Jurkat, Clone E6-1 (cell line): Measurements from ENCODE around the gene PHLDA1.

Experiments used
- DNase-seq: peaks from one replicate; pipeline ENCODE4 v3.0.0-alpha.2; 2011; ENCODE audit warnings: low read depth, low spot score
- H3K4me3 ChIP-seq: 2 replicates; pipeline ENCODE4 v1.5.1; 2011; ENCODE audit warnings: mild to moderate bottlenecking, low read length, control low read depth, moderate library complexity

The PHLDA1 gene

GRCh38 chr12:76041406-76041805, 9.8 kb upstream of the PHLDA1 start:
- DNase-seq = no peak

GRCh38 chr12:76040461-76040860, 8.9 kb upstream of the PHLDA1 start:
- H3K4me3 ChIP-seq = no peak overlapping the region
- DNase-seq = no peak

More at GRCh38 chr12:76041406-76041805, 9.8 kb upstream of the PHLDA1 start:
- H3K4me3 ChIP-seq = no peak overlapping the region

GRCh38 chr12:76038176-76038575, 6.6 kb upstream of the PHLDA1 start:
- no peak for DNase-seq
- no peak overlapping the region for H3K4me3 ChIP-seq

GRCh38 chr12:76037130-76038103, 5.8 kb upstream of the PHLDA1 start:
- H3K4me3 ChIP-seq = no peak overlapping the region
- peak; percentile 70 for DNase-seq

GRCh38 chr12:76035045-76035444, 3.5 kb upstream of the PHLDA1 start:
- no peak for DNase-seq
- no peak overlapping the region for H3K4me3 ChIP-seq

GRCh38 chr12:76033081-76034011, 1.8 kb upstream of the PHLDA1 start:
- DNase-seq = no peak

GRCh38 chr12:76032043-76032981, 736 bp upstream of the PHLDA1 start:
- no peak for DNase-seq

More at GRCh38 chr12:76033081-76034011, 1.8 kb upstream of the PHLDA1 start:
- H3K4me3 ChIP-seq = no peak overlapping the region

GRCh38 chr12:76031081-76031413, 529 bp downstream of the PHLDA1 start:
- no peak for DNase-seq

More at GRCh38 chr12:76032043-76032981, 736 bp upstream of the PHLDA1 start:
- H3K4me3 ChIP-seq = peak overlapping the region; percentile 57

GRCh38 chr12:76030341-76031080, 1.1 kb downstream of the PHLDA1 start:
- DNase-seq = no peak
- peak overlapping the region; percentile 57 for H3K4me3 ChIP-seq

More at GRCh38 chr12:76031081-76031413, 529 bp downstream of the PHLDA1 start:
- H3K4me3 ChIP-seq = peak overlapping the region; percentile 57

GRCh38 chr12:76029982-76030340, 1.6 kb downstream of the PHLDA1 start:
- H3K4me3 ChIP-seq = no peak overlapping the region

GRCh38 chr12:76028571-76029277, 2.9 kb downstream of the PHLDA1 start:
- DNase-seq = no peak
- H3K4me3 ChIP-seq = no peak overlapping the region

More at GRCh38 chr12:76029982-76030340, 1.6 kb downstream of the PHLDA1 start:
- DNase-seq = no peak

GRCh38 chr12:76026643-76027063, 4.9 kb downstream of the PHLDA1 start:
- DNase-seq = no peak
- H3K4me3 ChIP-seq = no peak overlapping the region

- DNase-seq = no peak
- H3K4me3 ChIP-seq = no peak overlapping the region
These were observed 5.7 kb downstream of the PHLDA1 start for GRCh38 chr12:76025601-76026575.

- no peak for DNase-seq
- H3K4me3 ChIP-seq = no peak overlapping the region
These were observed 6.5 kb downstream of the PHLDA1 start for GRCh38 chr12:76024942-76025600.

- H3K4me3 ChIP-seq = no peak overlapping the region
- DNase-seq = no peak
These were observed 7.3 kb downstream of the PHLDA1 start for GRCh38 chr12:76024102-76024781.
